ENCODE measurements around the gene C20orf96. TPM values are rescaled to one million over a fixed set of nuclear protein-coding genes. Genes with fewer than 3 reads are reported as not detected.

Gene C20orf96
- total and polyA plus RNA-seq, 4 donors: 6.8 to 29.3 (median 17.9) TPM

Other genes starting within 250 kb of the C20orf96 start
- gene DEFB125, start 203.1 kb downstream of the C20orf96 start, total RNA-seq: not detected
- not detected for gene DEFB125, start 203.1 kb downstream of the C20orf96 start, polyA plus RNA-seq (ENCODE audit: insufficient read length in 2 of 2)
- not detected for gene DEFB126, start 148.2 kb downstream of the C20orf96 start, total RNA-seq
- gene DEFB126, start 148.2 kb downstream of the C20orf96 start, polyA plus RNA-seq (ENCODE audit: insufficient read length in 2 of 2): not detected
- not detected for gene DEFB127, start 133.3 kb downstream of the C20orf96 start, total RNA-seq
- gene DEFB127, start 133.3 kb downstream of the C20orf96 start, polyA plus RNA-seq (ENCODE audit: insufficient read length in 2 of 2): not detected
- gene DEFB128, start 101.0 kb downstream of the C20orf96 start, total RNA-seq: not detected
- gene DEFB128, start 101.0 kb downstream of the C20orf96 start, polyA plus RNA-seq (ENCODE audit: insufficient read length in 2 of 2): not detected
- gene DEFB129, start 63.5 kb downstream of the C20orf96 start, total RNA-seq: not detected
- gene DEFB129, start 63.5 kb downstream of the C20orf96 start, polyA plus RNA-seq (ENCODE audit: insufficient read length in 2 of 2): not detected
- not detected for gene DEFB132, start 33.0 kb downstream of the C20orf96 start, total RNA-seq
- gene DEFB132, start 33.0 kb downstream of the C20orf96 start, polyA plus RNA-seq (ENCODE audit: insufficient read length in 2 of 2): not detected
- 10 to 100 TPM; 18.8 to 26.1 TPM for gene ZCCHC3, start 6.8 kb upstream of the C20orf96 start, total RNA-seq
- gene ZCCHC3, start 6.8 kb upstream of the C20orf96 start, polyA plus RNA-seq (ENCODE audit: insufficient read length in 2 of 2): 10 to 100 TPM; 25.2 to 26.6 TPM
- gene SOX12, start 34.8 kb upstream of the C20orf96 start, total RNA-seq: 10 to 100 TPM in 1 of 2 donors, 1 to 10 TPM in 1; 4.3 to 11.8 TPM
- 10 to 100 TPM; 58.8 to 59.9 TPM for gene SOX12, start 34.8 kb upstream of the C20orf96 start, polyA plus RNA-seq (ENCODE audit: insufficient read length in 2 of 2)
- 10 to 100 TPM; 32.3 to 35.4 TPM for gene NRSN2, start 56.4 kb upstream of the C20orf96 start, total RNA-seq
- 100 to 1,000 TPM; 148 to 150 TPM for gene NRSN2, start 56.4 kb upstream of the C20orf96 start, polyA plus RNA-seq (ENCODE audit: insufficient read length in 2 of 2)
- gene TRIB3, start 90.0 kb upstream of the C20orf96 start, total RNA-seq: 1 to 10 TPM; 5.5 to 6.7 TPM
- gene TRIB3, start 90.0 kb upstream of the C20orf96 start, polyA plus RNA-seq (ENCODE audit: insufficient read length in 2 of 2): 10 to 100 TPM; 11.9 to 12.0 TPM
- 10 to 100 TPM; 22.5 to 50.4 TPM for gene RBCK1, start 117.5 kb upstream of the C20orf96 start, total RNA-seq
- 100 to 1,000 TPM in 1 of 2 donors, 10 to 100 TPM in 1; 75.8 to 106 TPM for gene RBCK1, start 117.5 kb upstream of the C20orf96 start, polyA plus RNA-seq (ENCODE audit: insufficient read length in 2 of 2)
- gene TBC1D20, start 171.8 kb upstream of the C20orf96 start, total RNA-seq: 10 to 100 TPM; 24.0 to 29.4 TPM
- gene TBC1D20, start 171.8 kb upstream of the C20orf96 start, polyA plus RNA-seq (ENCODE audit: insufficient read length in 2 of 2): 10 to 100 TPM; 32.6 to 37.6 TPM